Testis (tissue), 3 donors: ENCODE data around the gene TMEM207. TPM values are rescaled to one million over a fixed set of nuclear protein-coding genes. Genes with fewer than 3 reads are reported as not detected.

Source experiments
- DNase-seq: peaks from one replicate; pipeline ENCODE4 v3.0.0-alpha.2; 2019
- H3K27ac ChIP-seq, 2 donors: fragments of 200-600 bp; sonication (generic); one replicate each; pipeline ENCODE4 v1.5.1; 2019
- H3K27me3 ChIP-seq: fragments of 200-600 bp; sonication (generic); one replicate; pipeline ENCODE4 v1.5.1; 2019
- H3K36me3 ChIP-seq: fragments of 200-600 bp; sonication (generic); one replicate; pipeline ENCODE4 v1.5.1; 2017; ENCODE audit warnings: low read depth; ENCODE audit errors: missing control alignments
- H3K4me1 ChIP-seq: fragments of 200-600 bp; sonication (generic); one replicate; pipeline ENCODE4 v1.5.1; 2019
- H3K4me3 ChIP-seq, 2 donors: fragments of 200-600 bp; sonication (generic); one replicate each; pipeline ENCODE4 v1.5.1; 2017 to 2019
- H3K9me3 ChIP-seq: fragments of 200-600 bp; sonication (generic); one replicate; pipeline ENCODE4 v1.5.1; 2017
- CTCF ChIP-seq, 3 experiments: fragments of 450-650 bp in 2 of 3; fragments of 200-600 bp in 1 of 3; sonication (generic) in 1 of 3; IDR thresholded peaks; one replicate each; pipeline ENCODE4 v1.5.1; 2016 to 2019; ENCODE audit warnings: antibody characterized with exemption in 3 of 3, mild to moderate bottlenecking in 2 of 3, moderate library complexity in 1 of 3
- POLR2A ChIP-seq: fragments of 450-650 bp; IDR thresholded peaks from one replicate; pipeline ENCODE4 v1.6.1; 2017; ENCODE audit warnings: antibody characterized with exemption, mild to moderate bottlenecking, moderate library complexity
- WGBS, 2 donors: methylation state at CpG; one replicate each; pipeline ENCODE4 v1.1.5; 2018; 5-methylcytosine and 5-hydroxymethylcytosine counted together
- intact Hi-C: fragments of 100-400 bp; cut with DNase I; formaldehyde crosslinking; loops from one replicate; pipeline ENCODE4 v1.15.1; 2023; ENCODE audit warnings: low total_unique reads
- polyA plus RNA-seq: library from polyadenylated mRNA; stranded (reverse); fragments of 350-450 nt; fragmentation: Illumina TruSeq; extraction: RNeasy Lipid Tissue Mini Kit (QIAGEN cat#74804); gene quantifications from one replicate; pipeline ENCODE4 v1.2.3, GENCODE V29; 2014; ENCODE audit warnings: low read depth, low replicate concordance; ENCODE audit not compliant: insufficient read depth
- total RNA-seq, 2 donors: library from RNA; depleted of rRNA; stranded (reverse); fragments of >200 nt; gene quantifications; one replicate each; pipeline ENCODE4 v1.2.3, GENCODE V29; 2016

TMEM207 gene
- total and polyA plus RNA-seq, 3 donors from 2014 or later, result 0.19 to 1.6 TPM; not detected in 1

- H3K36me3 ChIP-seq, result no peaks in the 10 kb centered on the region
- no peak overlapping the region for H3K4me3 ChIP-seq
- no peaks in the 10 kb centered on the region for H3K9me3 ChIP-seq
- no peak for DNase-seq
- TF ChIP-seq POLR2A (no peak), CTCF (IDR thresholded peaks at IDR 0.05) (no peak)
- H3K27ac ChIP-seq, result no peak overlapping the region
- H3K4me1 ChIP-seq, result no peaks in the 10 kb centered on the region
- intact Hi-C loops, result no loop called here
- no peaks in the 10 kb centered on the region for H3K27me3 ChIP-seq
- 77 to 80% methylated on average over 8 of the region's 8 CpGs for WGBS, 2 donors
Observed at GRCh38 chr3:190385731-190386688, 63.7 kb downstream of the TMEM207 start.

DNA sequence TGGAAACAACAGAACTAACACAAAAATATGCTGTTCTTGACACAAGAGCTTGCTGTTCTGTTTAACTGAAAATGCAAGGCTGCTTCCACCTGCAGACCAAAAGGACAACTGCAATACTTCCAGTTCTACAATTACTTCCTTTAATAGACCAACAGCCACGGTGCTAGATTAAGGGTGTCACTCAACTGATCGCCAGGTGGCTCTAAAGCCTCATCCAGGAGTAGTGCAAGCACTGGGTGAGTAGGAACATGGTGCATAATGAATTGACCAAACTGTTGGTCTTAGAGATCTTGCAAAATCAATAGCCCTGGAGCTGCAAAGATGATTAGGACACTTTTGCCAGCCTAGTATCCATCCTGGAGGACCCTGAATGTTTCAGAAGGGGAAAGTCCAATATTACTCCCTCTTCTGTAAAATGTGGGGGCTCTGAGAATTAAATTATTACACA lies 65.4 kb downstream of the TMEM207 start:
- 36 to 57% methylated on average over 2 of the region's 2 CpGs for WGBS, 2 donors
- no peaks in the 10 kb centered on the region for H3K27me3 ChIP-seq
- peak; percentile 61 for DNase-seq
- no peak overlapping the region for H3K27ac ChIP-seq
- intact Hi-C loops, result no loop called here
- TF ChIP-seq CTCF (IDR thresholded peaks at IDR 0.05) (peak; percentile 13 to 52 (median 26)), POLR2A (no peak)
- H3K4me1 ChIP-seq, result no peaks in the 10 kb centered on the region
- H3K4me3 ChIP-seq, result no peak overlapping the region
- H3K36me3 ChIP-seq, result no peaks in the 10 kb centered on the region
- H3K9me3 ChIP-seq, result no peaks in the 10 kb centered on the region

- no peak overlapping the region for H3K27ac ChIP-seq
- DNase-seq, result no peak
- no peaks in the 10 kb centered on the region for H3K4me1 ChIP-seq
- H3K4me3 ChIP-seq, result no peak overlapping the region
- no peaks in the 10 kb centered on the region for H3K9me3 ChIP-seq
- H3K36me3 ChIP-seq, result no peaks in the 10 kb centered on the region
- TF ChIP-seq CTCF (IDR thresholded peaks at IDR 0.05) (no peak), POLR2A (no peak)
- no peaks in the 10 kb centered on the region for H3K27me3 ChIP-seq
- intact Hi-C loops, result no loop called here
Observed at GRCh38 chr3:190382082-190382481, 67.6 kb downstream of the TMEM207 start.

GRCh38 chr3:190381441-190381840 lies 68.3 kb downstream of the TMEM207 start:
- Histone ChIP-seq H3K36me3 (no peaks in the 10 kb centered on the region), H3K9me3 (no peaks in the 10 kb centered on the region), H3K27ac (no peak overlapping the region), H3K4me3 (no peak overlapping the region), H3K4me1 (no peaks in the 10 kb centered on the region), H3K27me3 (no peaks in the 10 kb centered on the region)
- no peak for TF ChIP-seq POLR2A
- DNase-seq, result no peak
- intact Hi-C loops, result no loop called here

- H3K9me3 ChIP-seq, result no peaks in the 10 kb centered on the region
- no peaks in the 10 kb centered on the region for H3K36me3 ChIP-seq
- H3K27ac ChIP-seq, result no peak overlapping the region
- no peaks in the 10 kb centered on the region for H3K4me1 ChIP-seq
- intact Hi-C loops, result no loop called here
- H3K27me3 ChIP-seq, result no peaks in the 10 kb centered on the region
- DNase-seq, result no peak
- TF ChIP-seq POLR2A (no peak), CTCF (IDR thresholded peaks at IDR 0.05) (no peak)
- H3K4me3 ChIP-seq, result no peak overlapping the region
Observed at GRCh38 chr3:190380184-190380583, 69.5 kb downstream of the TMEM207 start.

Other genes starting within 250 kb of the TMEM207 start
- 10 to 100 TPM in 1 of 2 donors, 1 to 10 TPM in 1; 5.7 to 37.5 TPM for gene CLDN1, start 127.5 kb downstream of the TMEM207 start, total RNA-seq
- gene CLDN1, start 127.5 kb downstream of the TMEM207 start, polyA plus RNA-seq, result 37.1 TPM
- gene CLDN16, start 61.7 kb downstream of the TMEM207 start, total RNA-seq, result under 1 TPM; 0.19 to 0.55 TPM
- gene CLDN16, start 61.7 kb downstream of the TMEM207 start, polyA plus RNA-seq, result 0.36 TPM
- gene IL1RAP, start 64.2 kb upstream of the TMEM207 start, total RNA-seq, result 1 to 10 TPM; 1.7 to 3.2 TPM
- 2.1 TPM for gene IL1RAP, start 64.2 kb upstream of the TMEM207 start, polyA plus RNA-seq